H9 (cell line): ENCODE data around the gene CYP1B1. TPM values are rescaled to one million over a fixed set of nuclear protein-coding genes. Genes with fewer than 3 reads are reported as not detected.

ENCODE experiments used
- DNase-seq: peaks from one replicate; pipeline ENCODE4 v3.0.0-alpha.2; 2017
- H2AFZ ChIP-seq: one replicate; pipeline ENCODE4 v1.6.1; 2013; ENCODE audit warnings: mild to moderate bottlenecking, low read length, control low read depth, moderate library complexity
- H2AK5ac ChIP-seq: 2 replicates; pipeline ENCODE4 v1.6.1; 2013; ENCODE audit warnings: low read length, control low read depth, mixed read lengths; ENCODE audit not compliant: insufficient read length
- H2BK120ac ChIP-seq: one replicate; pipeline ENCODE4 v1.6.1; 2013; ENCODE audit warnings: low read depth, mild to moderate bottlenecking, low read length, control low read depth, inconsistent platforms; ENCODE audit not compliant: poor library complexity, severe bottlenecking
- H2BK12ac ChIP-seq: 2 replicates; pipeline ENCODE4 v1.6.1; 2013; ENCODE audit warnings: low read length, control low read depth, mixed read lengths, low read depth; ENCODE audit not compliant: insufficient read length
- H2BK15ac ChIP-seq: 2 replicates; pipeline ENCODE4 v1.6.1; 2013; ENCODE audit warnings: low read depth, low read length, control low read depth
- H2BK20ac ChIP-seq: one replicate; pipeline ENCODE4 v1.6.1; 2013; ENCODE audit warnings: low read depth, mild to moderate bottlenecking, low read length, control low read depth, inconsistent platforms; ENCODE audit not compliant: poor library complexity, severe bottlenecking
- H2BK5ac ChIP-seq: 2 replicates; pipeline ENCODE4 v1.6.1; 2013; ENCODE audit warnings: low read length, control low read depth, mixed read lengths; ENCODE audit not compliant: insufficient read length
- H3K14ac ChIP-seq: 2 replicates; pipeline ENCODE4 v1.6.1; 2013; ENCODE audit warnings: low read length, control low read depth; ENCODE audit not compliant: insufficient read depth
- H3K18ac ChIP-seq: 2 replicates; pipeline ENCODE4 v1.6.1; 2013; ENCODE audit warnings: low read depth, mild to moderate bottlenecking, mixed read lengths, low read length, control low read depth; ENCODE audit not compliant: insufficient read length
- H3K23ac ChIP-seq: 2 replicates; pipeline ENCODE4 v1.6.1; 2013; ENCODE audit warnings: low read length, control low read depth, mixed read lengths, low read depth; ENCODE audit not compliant: insufficient read length
- H3K23me2 ChIP-seq: 2 replicates; pipeline ENCODE4 v1.6.1; 2013; ENCODE audit warnings: low read depth, mild to moderate bottlenecking, mixed read lengths, low read length, control low read depth; ENCODE audit not compliant: insufficient read length, poor library complexity, severe bottlenecking
- H3K27ac ChIP-seq: 2 replicates; pipeline ENCODE4 v1.5.1; 2013; ENCODE audit warnings: low read length, control low read depth, mixed read lengths, low read depth; ENCODE audit not compliant: insufficient read length
- H3K27me3 ChIP-seq: 2 replicates; pipeline ENCODE4 v1.6.1; 2013; ENCODE audit warnings: low read length, control low read depth, inconsistent platforms; ENCODE audit not compliant: insufficient read depth
- H3K4ac ChIP-seq: 2 replicates; pipeline ENCODE4 v1.6.1; 2013; ENCODE audit warnings: low read depth, mild to moderate bottlenecking, control low read depth, inconsistent platforms, low read length, moderate library complexity
- H3K4me1 ChIP-seq: 2 replicates; pipeline ENCODE4 v1.6.1; 2013; ENCODE audit warnings: low read length, control low read depth, inconsistent platforms; ENCODE audit not compliant: insufficient read depth
- H3K4me2 ChIP-seq: 2 replicates; pipeline ENCODE4 v1.6.1; 2013; ENCODE audit warnings: low read length, control low read depth, mixed read lengths; ENCODE audit not compliant: insufficient read length, insufficient read depth
- H3K56ac ChIP-seq: 2 replicates; pipeline ENCODE4 v1.6.1; 2013; ENCODE audit warnings: low read depth, mild to moderate bottlenecking, mixed read lengths, low read length, control low read depth; ENCODE audit not compliant: insufficient read length
- H3K79me1 ChIP-seq: 2 replicates; pipeline ENCODE4 v1.6.1; 2013; ENCODE audit warnings: low read depth, mild to moderate bottlenecking, moderate library complexity, low read length, control low read depth, inconsistent platforms; ENCODE audit not compliant: insufficient read depth, poor library complexity, severe bottlenecking
- H3K79me2 ChIP-seq: 2 replicates; pipeline ENCODE4 v1.6.1; 2013; ENCODE audit warnings: low read length, control low read depth, inconsistent platforms; ENCODE audit not compliant: insufficient read depth
- H3K9ac ChIP-seq: 2 replicates; pipeline ENCODE4 v1.6.1; 2013; ENCODE audit warnings: low read length, control low read depth, mixed read lengths; ENCODE audit not compliant: insufficient read length; ENCODE audit errors: extremely low read depth
- H3K9me3 ChIP-seq: one replicate; pipeline ENCODE4 v1.6.1; 2013; ENCODE audit warnings: low read depth, low read length, inconsistent platforms; ENCODE audit not compliant: control insufficient read depth
- H3T11ph ChIP-seq: one replicate; pipeline ENCODE4 v1.6.1; 2013; ENCODE audit warnings: mild to moderate bottlenecking, low read length, control low read depth, inconsistent platforms
- H4K20me1 ChIP-seq: one replicate; pipeline ENCODE4 v1.6.1; 2013; ENCODE audit not compliant: control insufficient read depth, insufficient read length, insufficient read depth
- H4K5ac ChIP-seq: 2 replicates; pipeline ENCODE4 v1.6.1; 2013; ENCODE audit warnings: low read depth, mild to moderate bottlenecking, mixed read lengths, low read length, control low read depth; ENCODE audit not compliant: insufficient read length
- H4K8ac ChIP-seq: replicated peaks from 2 replicates; pipeline ENCODE4 v1.6.1; 2013; ENCODE audit warnings: low read length, control low read depth, mixed read lengths, low read depth; ENCODE audit not compliant: insufficient read length
- H4K91ac ChIP-seq: 2 replicates; pipeline ENCODE4 v1.6.1; 2013; ENCODE audit warnings: low read depth, mild to moderate bottlenecking, moderate library complexity, mixed read lengths, low read length, control low read depth; ENCODE audit not compliant: insufficient read length
- H3K27ac Mint-ChIP-seq, 3 experiments: 2 replicates in 2 of 3; 3 replicates in 1 of 3; pipeline ENCODE4 v1.8.0; 2020 to 2021; ENCODE audit warnings: mixed read lengths in 3 of 3, mild to moderate bottlenecking in 1 of 3, moderate library complexity in 1 of 3
- H3K27me3 Mint-ChIP-seq: 2 replicates; pipeline ENCODE4 v1.8.0; 2021; ENCODE audit warnings: low read depth, mild to moderate bottlenecking, moderate library complexity, mixed read lengths
- H3K36me3 Mint-ChIP-seq, 3 experiments: 2 replicates in 2 of 3; 3 replicates in 1 of 3; pipeline ENCODE4 v1.8.0; 2020 to 2021; ENCODE audit warnings: low read depth in 3 of 3, mixed read lengths in 3 of 3; ENCODE audit not compliant: insufficient read depth in 1 of 3
- H3K4me1 Mint-ChIP-seq, 2 experiments: 2 replicates each; pipeline ENCODE4 v1.8.0; 2020; ENCODE audit warnings: mixed read lengths in 2 of 2
- H3K4me3 Mint-ChIP-seq, 2 experiments: 2 replicates in 1 of 2; 3 replicates in 1 of 2; pipeline ENCODE4 v1.8.0; 2020 to 2021; ENCODE audit warnings: mild to moderate bottlenecking in 2 of 2, mixed read lengths in 2 of 2, moderate library complexity in 1 of 2
- H3K9me3 Mint-ChIP-seq, 2 experiments: 2 replicates in 1 of 2; 3 replicates in 1 of 2; pipeline ENCODE4 v1.8.0; 2020; ENCODE audit warnings: mild to moderate bottlenecking in 2 of 2, mixed read lengths in 2 of 2, moderate library complexity in 1 of 2
- WGBS: extraction: QIAGEN DNeasy Blood & Tissue Kit; methylation state at CpG from one replicate; pipeline ENCODE4 v1.1.7; 2013; ENCODE audit warnings: missing lambda C conversion rate, low lambda C conversion rate, mixed read lengths; ENCODE audit not compliant: insufficient read length; ENCODE audit errors: extremely low coverage; 5-methylcytosine and 5-hydroxymethylcytosine counted together
- total RNA-seq: library from RNA; stranded (reverse); gene quantifications from 2 replicates; pipeline ENCODE4 v1.2.1, GENCODE V29; 2021
- TF ChIP-seq, protein P1 (sequence below): fragments of 200-600 bp; sonication (generic); conservative IDR thresholded peaks from 3 replicates; pipeline ENCODE4 v1.8.0; 2021; ENCODE audit warnings: antibody characterized with exemption, mild to moderate bottlenecking

The CYP1B1 gene
- total RNA-seq, 1 experiment from 2014 or later = 2.7 TPM

- H4K20me1 ChIP-seq = no peaks in the 10 kb centered on the region
- no peak overlapping the region for H2BK12ac ChIP-seq
- H3K4ac ChIP-seq = no peak overlapping the region
- no peak overlapping the region for H3K56ac ChIP-seq
- no peak overlapping the region for H4K5ac ChIP-seq
- no peaks in the 10 kb centered on the region for H3K79me1 ChIP-seq
- H4K8ac ChIP-seq = no peak overlapping the region
- H3K27ac Mint-ChIP-seq = no peak overlapping the region; a peak in 1 of 7 replicates
- H3K18ac ChIP-seq = no peak overlapping the region
- H3K4me1 ChIP-seq = no peaks in the 10 kb centered on the region
- no peak overlapping the region for H2AK5ac ChIP-seq
- H3K23ac ChIP-seq = no peak overlapping the region
- H3K4me3 Mint-ChIP-seq = no peak overlapping the region
- H3K27me3 Mint-ChIP-seq = peaks cover 7% of the 10 kb centered on the region
- DNase-seq = no peak
- TF ChIP-seq, protein P1, sequence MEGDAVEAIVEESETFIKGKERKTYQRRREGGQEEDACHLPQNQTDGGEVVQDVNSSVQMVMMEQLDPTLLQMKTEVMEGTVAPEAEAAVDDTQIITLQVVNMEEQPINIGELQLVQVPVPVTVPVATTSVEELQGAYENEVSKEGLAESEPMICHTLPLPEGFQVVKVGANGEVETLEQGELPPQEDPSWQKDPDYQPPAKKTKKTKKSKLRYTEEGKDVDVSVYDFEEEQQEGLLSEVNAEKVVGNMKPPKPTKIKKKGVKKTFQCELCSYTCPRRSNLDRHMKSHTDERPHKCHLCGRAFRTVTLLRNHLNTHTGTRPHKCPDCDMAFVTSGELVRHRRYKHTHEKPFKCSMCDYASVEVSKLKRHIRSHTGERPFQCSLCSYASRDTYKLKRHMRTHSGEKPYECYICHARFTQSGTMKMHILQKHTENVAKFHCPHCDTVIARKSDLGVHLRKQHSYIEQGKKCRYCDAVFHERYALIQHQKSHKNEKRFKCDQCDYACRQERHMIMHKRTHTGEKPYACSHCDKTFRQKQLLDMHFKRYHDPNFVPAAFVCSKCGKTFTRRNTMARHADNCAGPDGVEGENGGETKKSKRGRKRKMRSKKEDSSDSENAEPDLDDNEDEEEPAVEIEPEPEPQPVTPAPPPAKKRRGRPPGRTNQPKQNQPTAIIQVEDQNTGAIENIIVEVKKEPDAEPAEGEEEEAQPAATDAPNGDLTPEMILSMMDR = no peak
- H3K4me2 ChIP-seq = no peak overlapping the region
- H3K9me3 ChIP-seq = no peaks in the 10 kb centered on the region
- H3K36me3 Mint-ChIP-seq = no peaks in the 10 kb centered on the region
- no peak overlapping the region for H3K27ac ChIP-seq
- H4K91ac ChIP-seq = no peak overlapping the region
- H2BK120ac ChIP-seq = no peak overlapping the region
- no peak overlapping the region for H2AFZ ChIP-seq
- no peaks in the 10 kb centered on the region for H3K23me2 ChIP-seq
- H3T11ph ChIP-seq = no peak overlapping the region
- H3K9ac ChIP-seq = no peak overlapping the region
- no peaks in the 10 kb centered on the region for H3K79me2 ChIP-seq
- H3K27me3 ChIP-seq = no peaks in the 10 kb centered on the region
- no peak overlapping the region for H2BK20ac ChIP-seq
- peaks cover 0 to 5% of the 10 kb centered on the region in 2 experiments; a peak in 1 of 4 replicates for H3K4me1 Mint-ChIP-seq
- no peaks in the 10 kb centered on the region; a peak in 1 of 5 replicates for H3K9me3 Mint-ChIP-seq
- WGBS = no CpG with 5 or more reads among the region's 6 CpGs
- H3K14ac ChIP-seq = no peak overlapping the region
- no peak overlapping the region for H2BK15ac ChIP-seq
- H2BK5ac ChIP-seq = no peak overlapping the region
Observed at GRCh38 chr2:38066421-38067115, 9.4 kb downstream of the CYP1B1 start.
